Upper lobe of left lung (tissue), 6 donors: ENCODE results near the gene TCEA2. TPM values are rescaled to one million over a fixed set of nuclear protein-coding genes. Genes with fewer than 3 reads are reported as not detected.
A peak's percentile ranks its signal among the peaks of the same experiment; 100 is the strongest.

Experiments used
- ATAC-seq, 2 donors: fragments of 200-7000 bp; cut with Tn5 transposase; one replicate each; pipeline ENCODE4 v1.9.1; 2022; ENCODE audit warnings: mild to moderate bottlenecking in 2 of 2, moderate library complexity in 2 of 2; ENCODE audit not compliant: low FRiP score in 2 of 2
- DNase-seq, 2 donors: peaks; one replicate each; pipeline ENCODE4 v3.0.0-alpha.2; 2019 to 2020
- H3K27ac ChIP-seq, 4 donors: fragments of 200-600 bp; sonication (generic); one replicate each; pipeline ENCODE4 v1.5.1; 2016 to 2019
- H3K27me3 ChIP-seq, 4 donors: fragments of 200-600 bp; sonication (generic); one replicate each; pipeline ENCODE4 v1.5.1; 2017 to 2019
- H3K36me3 ChIP-seq, 4 donors: fragments of 200-600 bp; sonication (generic); one replicate each; pipeline ENCODE4 v1.5.1; 2016 to 2019
- H3K4me1 ChIP-seq, 4 donors: fragments of 200-600 bp; sonication (generic); one replicate each; pipeline ENCODE4 v1.5.1; 2018 to 2019
- H3K4me3 ChIP-seq, 4 donors: fragments of 200-600 bp; sonication (generic); one replicate each; pipeline ENCODE4 v1.5.1; 2017 to 2019; ENCODE audit warnings: mild to moderate bottlenecking in 2 of 4, moderate library complexity in 1 of 4
- H3K9me3 ChIP-seq, 4 donors: fragments of 200-600 bp; sonication (generic); one replicate each; pipeline ENCODE4 v1.5.1; 2018 to 2019
- EP300 ChIP-seq, 4 donors: sonication (generic); formaldehyde crosslinking; IDR thresholded peaks; one replicate each; pipeline ENCODE4 v1.5.1; 2017; ENCODE audit warnings: antibody characterized with exemption in 4 of 4, control low read depth in 2 of 4
- POLR2A ChIP-seq, 4 donors: fragments of 450-650 bp; IDR thresholded peaks; one replicate each; pipeline ENCODE4 v1.5.1; 2016 to 2017; ENCODE audit warnings: antibody characterized with exemption in 4 of 4, mild to moderate bottlenecking in 2 of 4
- POLR2AphosphoS5 ChIP-seq, 2 donors: sonication (generic); formaldehyde crosslinking; IDR thresholded peaks; one replicate each; pipeline ENCODE4 v1.5.1; 2017; ENCODE audit warnings: antibody characterized with exemption in 2 of 2
- WGBS, 2 donors: methylation state at CpG; one replicate each; pipeline ENCODE4 v1.1.5; 2017 to 2018; 5-methylcytosine and 5-hydroxymethylcytosine counted together
- total RNA-seq, 6 donors: library from RNA; depleted of rRNA in 4 of 6; stranded (reverse); fragments of >200 nt in 4 of 6; gene quantifications; one replicate each; pipeline versions ENCODE4 v1.1.0 to v1.2.1, GENCODE V29; 2016 to 2021
- TF ChIP-seq, protein P1 (sequence below), 6 experiments: fragments of 450-650 bp in 4 of 6; fragments of 200-600 bp in 2 of 6; sonication (generic) in 2 of 6; IDR thresholded peaks; one replicate each; pipeline ENCODE4 v1.5.1; 2016 to 2019; ENCODE audit warnings: antibody characterized with exemption in 6 of 6
- donor health status: DM: no; HTN: no; CAD: no; lungs with moderate emphysema.
- donor health status: DM: no; HTN: yes; CAD: no; lungs with severe emphysema.

The TCEA2 gene
- total RNA-seq, 6 donors from 2014 or later: 21.7 to 56.0 (median 28.4) TPM

DNA sequence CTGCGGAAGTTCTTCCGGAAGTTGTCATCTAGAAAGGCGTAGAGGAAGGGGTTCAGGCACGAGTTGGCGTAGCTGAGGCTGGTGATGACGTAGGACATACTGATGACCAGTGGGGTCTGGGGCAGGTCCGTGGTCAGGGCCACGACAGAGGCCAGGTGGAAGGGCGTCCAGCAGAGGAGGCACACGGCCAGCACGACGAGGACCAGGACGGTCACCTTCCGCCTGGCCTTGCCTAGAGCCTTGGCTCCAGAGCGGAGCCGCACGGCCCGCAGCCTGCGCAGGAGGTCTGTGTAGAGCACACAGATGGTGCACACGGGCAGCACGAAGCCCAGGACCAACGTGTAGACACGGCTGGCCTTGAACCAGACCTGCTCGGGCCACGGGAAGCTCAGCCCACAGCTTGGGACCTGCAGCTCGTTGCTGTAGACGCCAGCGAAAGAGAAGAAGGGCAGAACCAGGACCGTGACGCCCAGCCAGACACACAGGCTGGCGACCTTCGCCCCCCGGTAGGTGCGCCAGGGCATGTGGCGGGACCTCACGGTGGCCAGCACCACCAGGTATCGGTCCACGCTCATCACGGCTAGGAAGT is 42.9 kb downstream of the TCEA2 start:
- peaks cover 1 to 19% (median 12%) of the 10 kb centered on the region in 4 donors for H3K27me3 ChIP-seq

DNA sequence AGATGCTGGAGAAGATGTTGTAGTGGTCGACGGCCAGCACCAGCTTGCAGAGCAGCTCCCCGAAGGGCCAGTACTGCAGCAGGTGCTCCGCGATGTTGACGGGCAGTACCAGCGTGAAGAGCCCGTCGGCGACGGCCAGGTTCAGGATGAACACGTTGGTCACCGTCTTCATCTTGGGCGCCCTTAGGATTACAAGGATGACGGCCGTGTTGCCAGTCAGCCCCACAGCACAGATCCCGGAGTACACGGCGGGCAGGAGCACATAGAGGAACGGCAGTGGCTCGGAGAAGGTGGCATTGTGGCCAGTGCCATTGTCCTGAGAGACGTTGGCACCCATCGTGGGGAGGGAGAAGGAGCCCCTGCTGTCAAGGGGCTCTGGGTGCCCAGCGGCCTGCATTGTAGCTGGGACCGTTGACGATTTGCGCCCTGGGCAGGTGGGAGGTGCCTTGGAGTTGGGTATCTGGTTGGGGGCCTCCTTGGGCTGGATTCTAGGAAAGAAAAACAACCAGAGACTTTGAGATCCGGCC is 43.5 kb downstream of the TCEA2 start:
- peak in 1 of 2 donors; percentile 11 for DNase-seq
- ATAC-seq: no peak
- Histone ChIP-seq H3K9me3 (no peaks in the 10 kb centered on the region), H3K4me1 (peaks cover 10 to 14% (median 11%) of the 10 kb centered on the region in 4 donors), H3K36me3 (no peaks in the 10 kb centered on the region), H3K27ac (no peak overlapping the region), H3K27me3 (peaks cover 1 to 17% (median 12%) of the 10 kb centered on the region in 4 donors), H3K4me3 (no peak overlapping the region)
- TF ChIP-seq POLR2A (IDR thresholded peaks at IDR 0.05) (no peak), POLR2AphosphoS5 (IDR thresholded peaks at IDR 0.05) (no peak), EP300 (IDR thresholded peaks at IDR 0.05) (no peak)
- TF ChIP-seq, protein P1, sequence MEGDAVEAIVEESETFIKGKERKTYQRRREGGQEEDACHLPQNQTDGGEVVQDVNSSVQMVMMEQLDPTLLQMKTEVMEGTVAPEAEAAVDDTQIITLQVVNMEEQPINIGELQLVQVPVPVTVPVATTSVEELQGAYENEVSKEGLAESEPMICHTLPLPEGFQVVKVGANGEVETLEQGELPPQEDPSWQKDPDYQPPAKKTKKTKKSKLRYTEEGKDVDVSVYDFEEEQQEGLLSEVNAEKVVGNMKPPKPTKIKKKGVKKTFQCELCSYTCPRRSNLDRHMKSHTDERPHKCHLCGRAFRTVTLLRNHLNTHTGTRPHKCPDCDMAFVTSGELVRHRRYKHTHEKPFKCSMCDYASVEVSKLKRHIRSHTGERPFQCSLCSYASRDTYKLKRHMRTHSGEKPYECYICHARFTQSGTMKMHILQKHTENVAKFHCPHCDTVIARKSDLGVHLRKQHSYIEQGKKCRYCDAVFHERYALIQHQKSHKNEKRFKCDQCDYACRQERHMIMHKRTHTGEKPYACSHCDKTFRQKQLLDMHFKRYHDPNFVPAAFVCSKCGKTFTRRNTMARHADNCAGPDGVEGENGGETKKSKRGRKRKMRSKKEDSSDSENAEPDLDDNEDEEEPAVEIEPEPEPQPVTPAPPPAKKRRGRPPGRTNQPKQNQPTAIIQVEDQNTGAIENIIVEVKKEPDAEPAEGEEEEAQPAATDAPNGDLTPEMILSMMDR (IDR thresholded peaks at IDR 0.05): no peak
- WGBS, 2 donors: 87 to 89% methylated on average over 28 of the region's 28 CpGs

More for the DNA sequence above, 42.9 kb downstream of the TCEA2 start:
- Histone ChIP-seq H3K27ac (no peak overlapping the region), H3K9me3 (no peaks in the 10 kb centered on the region), H3K4me1 (peaks cover 10 to 14% (median 11%) of the 10 kb centered on the region in 4 donors), H3K4me3 (no peak overlapping the region), H3K36me3 (no peaks in the 10 kb centered on the region)
- 95 to 96% methylated on average over 26 to 39 of the region's 39 CpGs for WGBS, 2 donors
- DNase-seq (peak in 1 of 2 donors; percentile 13), ATAC-seq (no peak)
- no peak for TF ChIP-seq POLR2A (IDR thresholded peaks at IDR 0.05)
- no peak for TF ChIP-seq POLR2AphosphoS5 (IDR thresholded peaks at IDR 0.05)
- TF ChIP-seq, protein P1 (IDR thresholded peaks at IDR 0.05): no peak
- TF ChIP-seq EP300 (IDR thresholded peaks at IDR 0.05): no peak

DNA sequence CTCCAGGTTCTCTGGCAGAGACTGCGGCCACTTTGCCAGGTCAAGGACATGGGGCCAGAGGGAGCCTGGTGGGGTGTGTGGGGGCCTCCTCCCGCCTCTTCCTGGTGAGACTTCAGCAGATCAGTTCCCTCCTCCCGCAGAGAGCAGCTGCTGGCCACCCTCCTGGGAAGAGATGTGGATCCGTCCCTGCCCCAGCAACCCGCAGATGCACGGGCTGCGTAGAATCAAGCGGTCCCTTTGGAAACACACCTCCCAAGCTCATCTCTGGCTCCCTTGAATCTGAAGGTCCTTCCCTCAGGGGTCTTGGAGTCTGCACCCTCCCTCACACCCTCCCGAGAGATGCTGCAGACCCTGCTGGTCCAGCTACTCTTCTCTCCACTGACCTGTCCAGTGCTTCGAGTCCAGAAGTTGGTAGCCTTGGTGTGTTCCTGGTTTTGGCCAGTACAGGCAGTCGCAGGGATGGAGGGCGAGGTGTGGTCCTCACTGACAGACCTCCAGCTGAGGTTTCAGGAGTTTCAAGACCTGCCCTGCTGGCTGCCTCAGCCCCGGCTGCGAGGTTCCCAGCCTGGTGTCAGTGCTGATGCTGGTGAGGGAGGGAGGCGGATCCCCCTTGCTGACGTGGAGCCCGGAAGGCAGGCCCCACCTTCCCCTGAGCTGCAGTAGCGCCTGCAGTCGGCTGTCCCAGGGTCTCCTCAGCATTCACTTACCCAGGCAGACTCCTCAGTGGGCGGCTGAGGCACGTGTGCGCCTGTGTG is 44.2 kb downstream of the TCEA2 start, which contains the start of gene NPBWR2:
Gene NPBWR2 (minus strand): TSS at position 585 of the 755 bp plus-strand sequence. CDS start 734 bp downstream, outside the sequence.
- H3K4me3 ChIP-seq: no peak within 1 kb of the TSS
- TF ChIP-seq, protein P1 (IDR thresholded peaks at IDR 0.05): no peak
- TF ChIP-seq POLR2A (IDR thresholded peaks at IDR 0.05): no peak
- TF ChIP-seq EP300 (IDR thresholded peaks at IDR 0.05): no peak
- no peak for TF ChIP-seq POLR2AphosphoS5 (IDR thresholded peaks at IDR 0.05)
- no peak within 1 kb of the TSS for H3K27ac ChIP-seq
- H3K36me3 ChIP-seq: no peaks in the 10 kb centered on the region
- peaks cover 0 to 10% (median 6%) of the 10 kb centered on the region in 4 donors for H3K27me3 ChIP-seq
- WGBS, 2 donors: 60 to 61% methylated on average over 13 to 21 of the region's 22 CpGs
- no peak for ATAC-seq
- H3K9me3 ChIP-seq: no peaks in the 10 kb centered on the region
- H3K4me1 ChIP-seq: peaks cover 5 to 7% (median 6%) of the 10 kb centered on the region in 4 donors
- DNase-seq: peak in 1 of 2 donors; percentile 12

DNA sequence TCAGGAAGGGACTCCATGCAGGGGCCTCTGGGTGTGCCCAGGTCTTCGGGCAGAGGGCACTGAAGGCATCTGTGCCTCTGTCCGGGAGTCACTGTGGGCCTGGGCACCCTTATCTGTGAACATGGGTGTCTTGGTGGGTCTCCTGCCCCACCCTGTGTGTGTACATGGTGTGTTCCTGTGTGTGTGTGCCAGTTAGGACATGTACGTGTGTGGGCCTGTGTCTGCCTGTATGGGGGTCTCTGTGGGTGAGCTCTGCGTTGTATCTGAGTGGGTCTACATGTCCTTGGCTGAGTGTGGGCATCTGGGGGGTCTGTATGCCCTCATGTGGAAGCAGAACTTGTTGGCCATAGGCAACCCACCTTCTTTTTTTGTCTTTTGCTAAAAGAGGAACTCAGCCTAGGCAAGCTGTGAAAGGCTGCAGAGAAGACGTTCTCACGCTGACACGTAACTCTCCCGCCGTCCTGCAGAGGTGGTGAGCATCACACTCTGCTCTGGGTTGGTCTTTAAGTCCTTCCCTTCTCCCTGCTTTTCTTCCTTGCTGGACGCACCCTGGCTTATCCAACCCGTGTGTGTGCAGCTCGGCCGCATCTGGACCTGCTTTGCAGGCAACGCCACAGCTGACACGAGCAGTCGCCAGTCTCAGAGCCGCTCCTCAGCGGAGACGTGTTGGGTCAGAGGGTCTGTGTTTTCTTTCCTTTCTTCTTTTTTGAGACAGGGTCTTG is 44.9 kb downstream of the TCEA2 start:
- no peaks in the 10 kb centered on the region for H3K4me1 ChIP-seq
- TF ChIP-seq POLR2A (IDR thresholded peaks at IDR 0.05) (no peak), POLR2AphosphoS5 (IDR thresholded peaks at IDR 0.05) (no peak), EP300 (IDR thresholded peaks at IDR 0.05) (no peak)
- TF ChIP-seq, protein P1 (IDR thresholded peaks at IDR 0.05): no peak
- DNase-seq (peak in 1 of 2 donors; percentile 19), ATAC-seq (no peak)
- H3K27ac ChIP-seq: no peak overlapping the region
- no peak overlapping the region for H3K4me3 ChIP-seq
- H3K9me3 ChIP-seq: no peaks in the 10 kb centered on the region
- WGBS, 2 donors: 52 to 64% methylated on average over 17 of the region's 19 CpGs
- peaks cover 0 to 3% (median under 1%) of the 10 kb centered on the region in 4 donors for H3K27me3 ChIP-seq
- no peaks in the 10 kb centered on the region for H3K36me3 ChIP-seq
